HepG2 (cell line): Measurements from ENCODE around the gene PTPRD.

Source experiments
- EZH2 ChIP-seq: conservative IDR thresholded peaks from 2 replicates; pipeline ENCODE4 v1.6.1; 2012; ENCODE audit warnings: mild to moderate bottlenecking, low read depth, low read length, moderate library complexity
- FOXA3 ChIP-seq: IDR thresholded peaks from 2 replicates; pipeline ENCODE4 v1.6.1; 2016; ENCODE audit warnings: missing genetic modification reagents, missing compliant biosample characterization
- HDAC6 ChIP-seq: fragments of 200-600 bp; sonication (generic); IDR thresholded peaks from 2 replicates; pipeline ENCODE4 v1.7.0; 2017; ENCODE audit warnings: mild to moderate bottlenecking, antibody characterized with exemption, low read length, low read depth
- KAT2B ChIP-seq: fragments of 150-350 bp; IDR thresholded peaks from 2 replicates; pipeline ENCODE4 v1.6.1; 2014; ENCODE audit warnings: low read depth, low read length, borderline replicate concordance
- MAFK ChIP-seq, 2 experiments: IDR thresholded peaks in 1 of 2; conservative IDR thresholded peaks in 1 of 2; 2 replicates each; pipeline ENCODE4 v1.6.1; 2011; ENCODE audit warnings: improper control_type of control experiment in 2 of 2, low read length in 2 of 2
- NBN ChIP-seq: fragments of 450-650 bp; conservative IDR thresholded peaks from 2 replicates; pipeline ENCODE4 v1.6.1; 2017
- POLR2A ChIP-seq, 2 experiments: IDR thresholded peaks; 2 replicates each; pipeline ENCODE4 v1.6.1; 2011; ENCODE audit warnings: low read depth in 2 of 2, low read length in 2 of 2, mild to moderate bottlenecking in 1 of 2, moderate library complexity in 1 of 2; ENCODE audit not compliant: insufficient read depth in 1 of 2
- RFX1 ChIP-seq: fragments of 450-650 bp; IDR thresholded peaks from 2 replicates; pipeline ENCODE4 v1.6.1; 2017
- ZKSCAN1 ChIP-seq: fragments of 150-350 bp; IDR thresholded peaks from 2 replicates; pipeline ENCODE4 v1.6.1; 2014; ENCODE audit warnings: low read length
- TF ChIP-seq, protein P1 (sequence below): sonication (generic); formaldehyde crosslinking; IDR thresholded peaks from 2 replicates; pipeline ENCODE4 v1.5.0; 2020; ENCODE audit warnings: mild to moderate bottlenecking, missing genetic modification reagents, moderate library complexity
- TF ChIP-seq, protein P2 (sequence below): sonication (generic); formaldehyde crosslinking; IDR thresholded peaks from 2 replicates; pipeline ENCODE4 v1.4.0; 2020; ENCODE audit warnings: missing genetic modification reagents
- TF ChIP-seq, protein P3 (sequence below): IDR thresholded peaks from 2 replicates; pipeline ENCODE4 v1.6.1; 2016
- TF ChIP-seq, protein P4 (sequence below): sonication (generic); formaldehyde crosslinking; IDR thresholded peaks from 2 replicates; pipeline ENCODE4 v1.8.0; 2022; ENCODE audit warnings: missing genetic modification reagents, mild to moderate bottlenecking, moderate library complexity, borderline replicate concordance

DNA sequence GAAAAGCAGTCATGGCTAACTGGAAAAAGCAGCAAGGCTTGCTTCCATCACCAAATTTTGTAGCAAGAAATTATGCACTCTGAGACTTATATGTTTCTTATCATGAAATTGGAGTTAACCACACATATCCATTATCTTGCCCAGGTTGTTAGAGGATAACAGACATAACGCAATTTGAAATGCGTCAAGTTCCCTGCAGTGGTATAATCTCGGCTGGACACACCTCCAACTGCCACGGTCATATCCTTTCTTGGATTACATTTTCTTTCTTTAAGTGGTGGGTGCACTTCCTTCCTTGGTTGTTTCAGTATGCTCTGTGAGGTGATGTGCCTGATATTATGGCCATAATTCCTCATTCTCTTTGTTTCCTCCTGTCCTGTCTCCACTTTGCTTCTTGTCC, 2118.2 kb downstream of the PTPRD start:
- TF ChIP-seq, protein P1, sequence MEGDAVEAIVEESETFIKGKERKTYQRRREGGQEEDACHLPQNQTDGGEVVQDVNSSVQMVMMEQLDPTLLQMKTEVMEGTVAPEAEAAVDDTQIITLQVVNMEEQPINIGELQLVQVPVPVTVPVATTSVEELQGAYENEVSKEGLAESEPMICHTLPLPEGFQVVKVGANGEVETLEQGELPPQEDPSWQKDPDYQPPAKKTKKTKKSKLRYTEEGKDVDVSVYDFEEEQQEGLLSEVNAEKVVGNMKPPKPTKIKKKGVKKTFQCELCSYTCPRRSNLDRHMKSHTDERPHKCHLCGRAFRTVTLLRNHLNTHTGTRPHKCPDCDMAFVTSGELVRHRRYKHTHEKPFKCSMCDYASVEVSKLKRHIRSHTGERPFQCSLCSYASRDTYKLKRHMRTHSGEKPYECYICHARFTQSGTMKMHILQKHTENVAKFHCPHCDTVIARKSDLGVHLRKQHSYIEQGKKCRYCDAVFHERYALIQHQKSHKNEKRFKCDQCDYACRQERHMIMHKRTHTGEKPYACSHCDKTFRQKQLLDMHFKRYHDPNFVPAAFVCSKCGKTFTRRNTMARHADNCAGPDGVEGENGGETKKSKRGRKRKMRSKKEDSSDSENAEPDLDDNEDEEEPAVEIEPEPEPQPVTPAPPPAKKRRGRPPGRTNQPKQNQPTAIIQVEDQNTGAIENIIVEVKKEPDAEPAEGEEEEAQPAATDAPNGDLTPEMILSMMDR (CRISPR knock-in tag) = no peak
- no peak for TF ChIP-seq NBN
- no peak for TF ChIP-seq ZKSCAN1
- TF ChIP-seq, protein P2, sequence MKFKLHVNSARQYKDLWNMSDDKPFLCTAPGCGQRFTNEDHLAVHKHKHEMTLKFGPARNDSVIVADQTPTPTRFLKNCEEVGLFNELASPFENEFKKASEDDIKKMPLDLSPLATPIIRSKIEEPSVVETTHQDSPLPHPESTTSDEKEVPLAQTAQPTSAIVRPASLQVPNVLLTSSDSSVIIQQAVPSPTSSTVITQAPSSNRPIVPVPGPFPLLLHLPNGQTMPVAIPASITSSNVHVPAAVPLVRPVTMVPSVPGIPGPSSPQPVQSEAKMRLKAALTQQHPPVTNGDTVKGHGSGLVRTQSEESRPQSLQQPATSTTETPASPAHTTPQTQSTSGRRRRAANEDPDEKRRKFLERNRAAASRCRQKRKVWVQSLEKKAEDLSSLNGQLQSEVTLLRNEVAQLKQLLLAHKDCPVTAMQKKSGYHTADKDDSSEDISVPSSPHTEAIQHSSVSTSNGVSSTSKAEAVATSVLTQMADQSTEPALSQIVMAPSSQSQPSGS (CRISPR knock-in tag) = no peak
- TF ChIP-seq MAFK (conservative IDR thresholded peaks at IDR 0.05 in 1 of 2, IDR thresholded peaks at IDR 0.05 in 1 of 2; ENCODE audit: low read length in 2 of 2) = no peak
- no peak for TF ChIP-seq RFX1
- no peak for TF ChIP-seq KAT2B
- TF ChIP-seq FOXA3 (CRISPR knock-in tag) = no peak
- no peak for TF ChIP-seq POLR2A (IDR thresholded peaks at IDR 0.05; ENCODE audit: insufficient read depth in 1 of 2, low read depth in 2 of 2, low read length in 2 of 2)
- TF ChIP-seq HDAC6 = no peak
- TF ChIP-seq, protein P3, sequence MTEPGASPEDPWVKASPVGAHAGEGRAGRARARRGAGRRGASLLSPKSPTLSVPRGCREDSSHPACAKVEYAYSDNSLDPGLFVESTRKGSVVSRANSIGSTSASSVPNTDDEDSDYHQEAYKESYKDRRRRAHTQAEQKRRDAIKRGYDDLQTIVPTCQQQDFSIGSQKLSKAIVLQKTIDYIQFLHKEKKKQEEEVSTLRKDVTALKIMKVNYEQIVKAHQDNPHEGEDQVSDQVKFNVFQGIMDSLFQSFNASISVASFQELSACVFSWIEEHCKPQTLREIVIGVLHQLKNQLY (CRISPR knock-in tag) = no peak
- TF ChIP-seq EZH2 = no peak
- TF ChIP-seq, protein P4, sequence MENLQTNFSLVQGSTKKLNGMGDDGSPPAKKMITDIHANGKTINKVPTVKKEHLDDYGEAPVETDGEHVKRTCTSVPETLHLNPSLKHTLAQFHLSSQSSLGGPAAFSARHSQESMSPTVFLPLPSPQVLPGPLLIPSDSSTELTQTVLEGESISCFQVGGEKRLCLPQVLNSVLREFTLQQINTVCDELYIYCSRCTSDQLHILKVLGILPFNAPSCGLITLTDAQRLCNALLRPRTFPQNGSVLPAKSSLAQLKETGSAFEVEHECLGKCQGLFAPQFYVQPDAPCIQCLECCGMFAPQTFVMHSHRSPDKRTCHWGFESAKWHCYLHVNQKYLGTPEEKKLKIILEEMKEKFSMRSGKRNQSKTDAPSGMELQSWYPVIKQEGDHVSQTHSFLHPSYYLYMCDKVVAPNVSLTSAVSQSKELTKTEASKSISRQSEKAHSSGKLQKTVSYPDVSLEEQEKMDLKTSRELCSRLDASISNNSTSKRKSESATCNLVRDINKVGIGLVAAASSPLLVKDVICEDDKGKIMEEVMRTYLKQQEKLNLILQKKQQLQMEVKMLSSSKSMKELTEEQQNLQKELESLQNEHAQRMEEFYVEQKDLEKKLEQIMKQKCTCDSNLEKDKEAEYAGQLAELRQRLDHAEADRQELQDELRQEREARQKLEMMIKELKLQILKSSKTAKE = no peak
